Central memory CD8-positive, alpha-beta T cell (primary cell): ENCODE results near the gene FBXO31.

ENCODE experiments used
- ATAC-seq: fragments of 150-1000 bp; cut with Tn5 transposase; replicated peaks from 2 replicates; pipeline ENCODE4 v1.10.0; 2022; ENCODE audit warnings: mild to moderate bottlenecking, moderate FRiP score, moderate number of reproducible peaks; ENCODE audit not compliant: poor library complexity, severe bottlenecking; ENCODE audit errors: extremely low read depth
- DNase-seq, 2 donors: peaks; one replicate each; pipeline ENCODE4 v3.0.0; 2021; ENCODE audit warnings: low spot score in 2 of 2
- H3K27ac Mint-ChIP-seq: one replicate; pipeline ENCODE4 v1.8.0; 2022; ENCODE audit warnings: low read depth, mild to moderate bottlenecking, moderate library complexity, mixed read lengths
- H3K27me3 Mint-ChIP-seq: one replicate; pipeline ENCODE4 v1.8.0; 2022; ENCODE audit warnings: mixed read lengths
- H3K36me3 Mint-ChIP-seq: one replicate; pipeline ENCODE4 v1.8.0; 2022; ENCODE audit warnings: mild to moderate bottlenecking, moderate library complexity, mixed read lengths; ENCODE audit not compliant: insufficient read depth
- H3K4me1 Mint-ChIP-seq: one replicate; pipeline ENCODE4 v1.8.0; 2022; ENCODE audit warnings: mixed read lengths
- H3K4me3 Mint-ChIP-seq: one replicate; pipeline ENCODE4 v1.8.0; 2022; ENCODE audit warnings: mild to moderate bottlenecking, moderate library complexity, mixed read lengths
- H3K9me3 Mint-ChIP-seq: one replicate; pipeline ENCODE4 v1.8.0; 2022; ENCODE audit warnings: mixed read lengths

The FBXO31 gene

GRCh38 chr16:87418216-87418615 lies 34.6 kb upstream of the FBXO31 start:
- peaks cover 15% of the 10 kb centered on the region for H3K36me3 Mint-ChIP-seq
- H3K4me3 Mint-ChIP-seq: no peak overlapping the region
- H3K4me1 Mint-ChIP-seq: no peaks in the 10 kb centered on the region
- DNase-seq (no peak), ATAC-seq (no peak)
- H3K27ac Mint-ChIP-seq: no peak overlapping the region
- no peaks in the 10 kb centered on the region for H3K9me3 Mint-ChIP-seq
- H3K27me3 Mint-ChIP-seq: no peaks in the 10 kb centered on the region

GRCh38 chr16:87417528-87417910 lies 33.9 kb upstream of the FBXO31 start:
- no peak overlapping the region for H3K4me3 Mint-ChIP-seq
- no peak overlapping the region for H3K27ac Mint-ChIP-seq
- peaks cover 12% of the 10 kb centered on the region for H3K36me3 Mint-ChIP-seq
- no peaks in the 10 kb centered on the region for H3K4me1 Mint-ChIP-seq
- DNase-seq (no peak), ATAC-seq (no peak)
- H3K9me3 Mint-ChIP-seq: no peaks in the 10 kb centered on the region
- H3K27me3 Mint-ChIP-seq: no peaks in the 10 kb centered on the region

- Mint-ChIP-seq H3K9me3 (no peaks in the 10 kb centered on the region), H3K4me1 (no peaks in the 10 kb centered on the region), H3K36me3 (peaks cover 12% of the 10 kb centered on the region), H3K27me3 (no peaks in the 10 kb centered on the region), H3K27ac (no peak overlapping the region), H3K4me3 (no peak overlapping the region)
- ATAC-seq: no peak
- no peak for DNase-seq
These were observed 33.4 kb upstream of the FBXO31 start for GRCh38 chr16:87416826-87417527.

GRCh38 chr16:87415441-87415840 lies 31.9 kb upstream of the FBXO31 start:
- no peak overlapping the region for H3K27ac Mint-ChIP-seq
- peaks cover 10% of the 10 kb centered on the region for H3K36me3 Mint-ChIP-seq
- no peak overlapping the region for H3K4me3 Mint-ChIP-seq
- ATAC-seq (no peak), DNase-seq (no peak)
- H3K9me3 Mint-ChIP-seq: no peaks in the 10 kb centered on the region
- H3K4me1 Mint-ChIP-seq: no peaks in the 10 kb centered on the region
- H3K27me3 Mint-ChIP-seq: no peaks in the 10 kb centered on the region

GRCh38 chr16:87414251-87414680 lies 30.7 kb upstream of the FBXO31 start:
- H3K4me1 Mint-ChIP-seq: no peaks in the 10 kb centered on the region

GRCh38 chr16:87412996-87413421 lies 29.4 kb upstream of the FBXO31 start:
- DNase-seq (no peak), ATAC-seq (no peak)
- H3K27ac Mint-ChIP-seq: no peak overlapping the region
- no peak overlapping the region for H3K4me3 Mint-ChIP-seq
- H3K27me3 Mint-ChIP-seq: no peaks in the 10 kb centered on the region
- peaks cover 8% of the 10 kb centered on the region for H3K36me3 Mint-ChIP-seq
- no peaks in the 10 kb centered on the region for H3K9me3 Mint-ChIP-seq
- no peaks in the 10 kb centered on the region for H3K4me1 Mint-ChIP-seq

More at GRCh38 chr16:87414251-87414680, 30.7 kb upstream of the FBXO31 start:
- Mint-ChIP-seq H3K27me3 (no peaks in the 10 kb centered on the region), H3K9me3 (no peaks in the 10 kb centered on the region), H3K4me3 (no peak overlapping the region), H3K36me3 (peaks cover 8% of the 10 kb centered on the region), H3K27ac (no peak overlapping the region)
- ATAC-seq (no peak), DNase-seq (no peak)

GRCh38 chr16:87412371-87412995 lies 28.9 kb upstream of the FBXO31 start:
- no peak for ATAC-seq
- H3K36me3 Mint-ChIP-seq: peaks cover 11% of the 10 kb centered on the region

GRCh38 chr16:87411375-87412271 lies 28.0 kb upstream of the FBXO31 start:
- ATAC-seq: no peak
- Mint-ChIP-seq H3K9me3 (no peaks in the 10 kb centered on the region), H3K27ac (peak overlapping the region; percentile 86), H3K4me3 (no peak overlapping the region), H3K4me1 (no peaks in the 10 kb centered on the region), H3K36me3 (peaks cover 15% of the 10 kb centered on the region), H3K27me3 (no peaks in the 10 kb centered on the region)
- no peak for DNase-seq

More at GRCh38 chr16:87412371-87412995, 28.9 kb upstream of the FBXO31 start:
- H3K27me3 Mint-ChIP-seq: no peaks in the 10 kb centered on the region
- no peak overlapping the region for H3K4me3 Mint-ChIP-seq
- H3K4me1 Mint-ChIP-seq: no peaks in the 10 kb centered on the region
- no peak for DNase-seq
- H3K27ac Mint-ChIP-seq: no peak overlapping the region
- H3K9me3 Mint-ChIP-seq: no peaks in the 10 kb centered on the region

GRCh38 chr16:87410968-87411367 lies 27.4 kb upstream of the FBXO31 start:
- ATAC-seq (no peak), DNase-seq (no peak)
- Mint-ChIP-seq H3K27ac (no peak overlapping the region), H3K4me3 (no peak overlapping the region), H3K4me1 (no peaks in the 10 kb centered on the region), H3K36me3 (peaks cover 15% of the 10 kb centered on the region), H3K9me3 (no peaks in the 10 kb centered on the region), H3K27me3 (no peaks in the 10 kb centered on the region)

- H3K27me3 Mint-ChIP-seq: no peaks in the 10 kb centered on the region
- peaks cover 17% of the 10 kb centered on the region for H3K36me3 Mint-ChIP-seq
- no peak for DNase-seq
- H3K27ac Mint-ChIP-seq: no peak overlapping the region
- ATAC-seq: no peak
- H3K4me1 Mint-ChIP-seq: no peaks in the 10 kb centered on the region
- H3K9me3 Mint-ChIP-seq: no peaks in the 10 kb centered on the region
- no peak overlapping the region for H3K4me3 Mint-ChIP-seq
These were observed 27.0 kb upstream of the FBXO31 start for GRCh38 chr16:87410530-87410929.

GRCh38 chr16:87409781-87410180 lies 26.2 kb upstream of the FBXO31 start:
- no peak for ATAC-seq
- Mint-ChIP-seq H3K4me3 (no peak overlapping the region), H3K36me3 (peaks cover 22% of the 10 kb centered on the region), H3K4me1 (no peaks in the 10 kb centered on the region), H3K27ac (no peak overlapping the region), H3K9me3 (no peaks in the 10 kb centered on the region), H3K27me3 (no peaks in the 10 kb centered on the region)
- no peak for DNase-seq

GRCh38 chr16:87409153-87409552 lies 25.6 kb upstream of the FBXO31 start:
- DNase-seq: no peak
- Mint-ChIP-seq H3K4me1 (no peaks in the 10 kb centered on the region), H3K27me3 (no peaks in the 10 kb centered on the region), H3K36me3 (peaks cover 25% of the 10 kb centered on the region), H3K27ac (no peak overlapping the region), H3K9me3 (no peaks in the 10 kb centered on the region), H3K4me3 (no peak overlapping the region)
- ATAC-seq: no peak
